Keratinocyte (primary cell): ENCODE data around the gene KLHDC4.

Source experiments
- EZH2 ChIP-seq: IDR thresholded peaks from one replicate; pipeline ENCODE4 v1.6.1; 2012; ENCODE audit warnings: inconsistent platforms, mild to moderate bottlenecking, low read length, moderate library complexity
- TF ChIP-seq, protein P1 (sequence below), 3 experiments: IDR thresholded peaks in 1 of 3; conservative IDR thresholded peaks in 1 of 3; optimal IDR thresholded peaks in 1 of 3; 2 replicates in 2 of 3; 3 replicates in 1 of 3; pipeline versions ENCODE3 to v1.5.1; 2011; ENCODE audit warnings: low read length in 3 of 3, mild to moderate bottlenecking in 3 of 3, moderate library complexity in 2 of 3, control low read depth in 1 of 3, inconsistent platforms in 1 of 3; ENCODE audit not compliant: insufficient read depth in 2 of 3; ENCODE audit errors: extremely low read depth in 1 of 3

DNA sequence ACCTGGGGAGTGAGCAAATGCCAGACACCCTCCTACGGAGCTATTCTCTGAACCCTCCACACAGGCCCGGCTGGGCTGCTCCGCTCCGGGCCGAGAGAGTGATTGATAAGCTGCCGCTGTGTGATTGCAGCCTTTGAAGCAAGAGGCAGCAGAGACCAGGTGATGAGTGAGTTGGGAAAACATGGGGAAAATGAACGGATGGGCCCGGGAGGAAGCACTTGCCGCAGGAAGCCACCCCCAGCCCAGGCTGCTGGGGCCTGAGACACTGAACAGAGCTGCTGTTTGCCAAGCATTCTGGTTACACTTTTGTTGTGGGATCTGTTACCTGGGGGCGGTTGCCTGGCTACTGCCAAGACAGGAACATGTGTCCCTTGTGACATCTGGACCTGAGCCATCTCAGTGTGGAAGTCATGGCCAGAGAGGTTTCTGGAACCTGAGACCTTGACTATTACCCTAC is 46.4 kb upstream of the KLHDC4 start:
- TF ChIP-seq EZH2, result no peak
- TF ChIP-seq, protein P1, sequence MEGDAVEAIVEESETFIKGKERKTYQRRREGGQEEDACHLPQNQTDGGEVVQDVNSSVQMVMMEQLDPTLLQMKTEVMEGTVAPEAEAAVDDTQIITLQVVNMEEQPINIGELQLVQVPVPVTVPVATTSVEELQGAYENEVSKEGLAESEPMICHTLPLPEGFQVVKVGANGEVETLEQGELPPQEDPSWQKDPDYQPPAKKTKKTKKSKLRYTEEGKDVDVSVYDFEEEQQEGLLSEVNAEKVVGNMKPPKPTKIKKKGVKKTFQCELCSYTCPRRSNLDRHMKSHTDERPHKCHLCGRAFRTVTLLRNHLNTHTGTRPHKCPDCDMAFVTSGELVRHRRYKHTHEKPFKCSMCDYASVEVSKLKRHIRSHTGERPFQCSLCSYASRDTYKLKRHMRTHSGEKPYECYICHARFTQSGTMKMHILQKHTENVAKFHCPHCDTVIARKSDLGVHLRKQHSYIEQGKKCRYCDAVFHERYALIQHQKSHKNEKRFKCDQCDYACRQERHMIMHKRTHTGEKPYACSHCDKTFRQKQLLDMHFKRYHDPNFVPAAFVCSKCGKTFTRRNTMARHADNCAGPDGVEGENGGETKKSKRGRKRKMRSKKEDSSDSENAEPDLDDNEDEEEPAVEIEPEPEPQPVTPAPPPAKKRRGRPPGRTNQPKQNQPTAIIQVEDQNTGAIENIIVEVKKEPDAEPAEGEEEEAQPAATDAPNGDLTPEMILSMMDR (optimal IDR thresholded peaks at IDR 0.05 in 1 of 3, IDR thresholded peaks at IDR 0.05 in 1 of 3, conservative IDR thresholded peaks at IDR 0.05 in 1 of 3; ENCODE audit: extremely low read depth in 1 of 3, insufficient read depth in 2 of 3, low read length in 3 of 3), result no peak
